ENCODE measurements around the gene GBX1.

Gene GBX1

DNA sequence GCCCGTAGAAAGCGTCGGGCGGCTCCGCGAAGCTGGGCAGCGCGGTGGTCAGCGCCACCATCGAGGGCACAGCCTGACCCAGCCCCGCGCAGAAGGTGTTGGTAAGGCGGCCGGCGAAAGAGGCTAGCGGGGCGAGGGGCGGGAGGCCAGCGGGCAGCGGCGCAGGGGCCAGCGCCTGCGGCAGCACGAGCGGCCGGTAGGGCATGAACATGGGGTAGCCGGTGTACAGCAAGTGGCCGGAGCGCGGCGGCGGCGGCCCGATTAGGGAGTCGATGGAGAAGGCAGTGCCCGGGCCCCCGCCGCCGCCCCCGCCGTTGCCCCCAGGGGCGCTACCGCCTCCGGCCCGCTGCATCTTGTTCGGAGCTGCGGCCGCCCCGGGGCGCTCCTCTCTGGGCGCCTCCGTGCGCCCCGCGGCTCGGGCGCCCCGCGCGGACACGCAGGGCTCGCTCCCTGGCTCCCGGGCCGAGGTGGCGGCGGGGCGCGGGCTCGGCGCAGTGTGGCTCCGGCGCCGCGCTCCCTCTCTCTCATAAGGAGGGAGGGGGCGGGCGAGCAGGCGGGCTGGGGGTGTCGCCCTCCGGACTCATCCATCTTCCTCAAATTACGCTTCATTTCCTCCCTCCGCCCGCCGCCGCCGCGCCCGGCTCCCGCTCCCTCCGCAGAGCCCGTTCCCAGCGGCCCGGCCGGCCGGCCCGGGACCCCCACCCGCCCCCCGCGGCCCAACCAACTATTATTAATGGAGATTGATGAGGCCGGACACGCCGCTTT, at the start of gene GBX1:
Gene GBX1, minus strand, starts transcription at position 498 of the 765 bp plus-strand sequence. Its CDS starts 146 bp downstream, at position 352.
- TF ChIP-seq, protein P1, sequence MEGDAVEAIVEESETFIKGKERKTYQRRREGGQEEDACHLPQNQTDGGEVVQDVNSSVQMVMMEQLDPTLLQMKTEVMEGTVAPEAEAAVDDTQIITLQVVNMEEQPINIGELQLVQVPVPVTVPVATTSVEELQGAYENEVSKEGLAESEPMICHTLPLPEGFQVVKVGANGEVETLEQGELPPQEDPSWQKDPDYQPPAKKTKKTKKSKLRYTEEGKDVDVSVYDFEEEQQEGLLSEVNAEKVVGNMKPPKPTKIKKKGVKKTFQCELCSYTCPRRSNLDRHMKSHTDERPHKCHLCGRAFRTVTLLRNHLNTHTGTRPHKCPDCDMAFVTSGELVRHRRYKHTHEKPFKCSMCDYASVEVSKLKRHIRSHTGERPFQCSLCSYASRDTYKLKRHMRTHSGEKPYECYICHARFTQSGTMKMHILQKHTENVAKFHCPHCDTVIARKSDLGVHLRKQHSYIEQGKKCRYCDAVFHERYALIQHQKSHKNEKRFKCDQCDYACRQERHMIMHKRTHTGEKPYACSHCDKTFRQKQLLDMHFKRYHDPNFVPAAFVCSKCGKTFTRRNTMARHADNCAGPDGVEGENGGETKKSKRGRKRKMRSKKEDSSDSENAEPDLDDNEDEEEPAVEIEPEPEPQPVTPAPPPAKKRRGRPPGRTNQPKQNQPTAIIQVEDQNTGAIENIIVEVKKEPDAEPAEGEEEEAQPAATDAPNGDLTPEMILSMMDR (conservative IDR thresholded peaks at IDR 0.05; ENCODE audit: low read depth): peak; percentile 21; the same call in 1 of the 2 replicates
- POLR2A ChIA-PET (ENCODE audit: low non-redundant PET): no interaction called here
- no peak within 1 kb of the TSS for H3K27ac ChIP-seq
- CTCF ChIA-PET: interaction anchor here (0.5 to 0.7 kb wide), 2 partner anchors 144 to 287 kb away, joined by 3 to 4 read pairs; no protein-coding TSS in a partner anchor
- no peak for DNase-seq (ENCODE audit: low spot score)

DNA sequence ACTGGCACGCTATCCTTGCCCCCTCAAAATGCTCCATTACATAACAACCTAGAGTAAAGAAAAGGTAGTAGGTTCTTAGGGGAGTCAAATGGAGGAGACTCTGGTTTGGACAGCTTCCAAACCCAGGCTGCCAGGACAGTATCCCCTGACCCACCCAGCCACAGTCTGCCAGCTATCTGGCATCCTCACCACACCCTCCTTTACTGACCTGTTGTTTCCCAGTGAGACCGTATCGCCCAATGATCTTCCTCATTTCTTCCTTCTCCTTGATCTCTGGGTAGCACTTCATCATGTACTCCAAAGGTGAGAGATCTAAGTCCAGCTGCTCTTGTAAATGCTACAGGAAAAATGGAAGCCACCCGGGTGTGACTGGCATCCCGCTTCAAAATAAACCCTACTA, 47.9 kb upstream of the GBX1 start:
- H3K27ac ChIP-seq: no peak overlapping the region
- POLR2A ChIA-PET (ENCODE audit: low non-redundant PET): no interaction called here
- CTCF ChIA-PET: no interaction called here
- no peak for DNase-seq (ENCODE audit: low spot score)
- TF ChIP-seq, protein P1 (conservative IDR thresholded peaks at IDR 0.05; ENCODE audit: low read depth): no peak

DNA sequence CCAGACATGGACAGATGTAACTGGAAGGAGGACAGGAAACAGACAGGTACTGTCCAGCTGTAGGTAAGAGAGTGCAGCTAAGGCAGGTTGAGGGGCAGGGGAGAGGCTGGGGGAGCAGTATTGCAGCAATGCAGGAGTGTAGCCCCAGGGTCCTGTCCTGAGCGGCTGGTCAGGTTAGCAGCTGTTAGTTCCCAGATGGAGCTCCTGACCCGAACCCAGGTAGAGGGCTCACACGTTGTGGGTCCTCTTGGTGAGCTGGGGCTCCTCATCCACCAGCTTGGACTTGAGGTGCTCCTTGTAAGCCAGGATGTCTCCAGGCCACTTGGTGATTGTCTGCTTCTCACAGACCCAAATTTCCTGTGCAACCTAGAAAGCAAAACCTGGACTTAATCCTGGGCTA, 46.3 kb upstream of the GBX1 start:
- TF ChIP-seq, protein P1 (conservative IDR thresholded peaks at IDR 0.05; ENCODE audit: low read depth): no peak
- no peak for DNase-seq (ENCODE audit: low spot score)
- peak overlapping the region; percentile 5; the same call in 1 of the 2 replicates for H3K27ac ChIP-seq
- ChIA-PET CTCF (no interaction called here), POLR2A (ENCODE audit: low non-redundant PET) (no interaction called here)

DNA sequence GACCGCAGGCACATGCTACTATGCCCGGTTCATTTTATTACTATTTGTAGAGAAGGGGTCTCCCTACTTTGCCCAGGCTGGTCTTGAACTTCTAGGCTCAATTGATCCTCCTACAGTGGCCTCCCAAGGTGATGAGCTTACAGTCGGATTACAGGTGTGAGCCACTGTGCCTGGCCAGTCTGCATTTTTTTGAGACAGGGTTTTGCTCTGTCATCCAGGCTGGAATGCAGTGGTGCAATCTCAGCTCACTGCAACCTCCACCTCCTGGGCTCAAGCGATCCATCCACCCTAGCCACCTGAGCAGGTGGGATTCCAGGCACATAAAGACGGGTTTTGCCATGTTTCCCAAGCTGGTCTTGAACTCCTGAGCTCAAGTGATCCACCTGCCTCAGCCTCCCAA, 45.1 kb upstream of the GBX1 start:
- CTCF ChIA-PET: no interaction called here
- POLR2A ChIA-PET (ENCODE audit: low non-redundant PET): no interaction called here
- TF ChIP-seq, protein P1 (conservative IDR thresholded peaks at IDR 0.05; ENCODE audit: low read depth): no peak
- no peak overlapping the region for H3K27ac ChIP-seq
- DNase-seq (ENCODE audit: low spot score): no peak

DNA sequence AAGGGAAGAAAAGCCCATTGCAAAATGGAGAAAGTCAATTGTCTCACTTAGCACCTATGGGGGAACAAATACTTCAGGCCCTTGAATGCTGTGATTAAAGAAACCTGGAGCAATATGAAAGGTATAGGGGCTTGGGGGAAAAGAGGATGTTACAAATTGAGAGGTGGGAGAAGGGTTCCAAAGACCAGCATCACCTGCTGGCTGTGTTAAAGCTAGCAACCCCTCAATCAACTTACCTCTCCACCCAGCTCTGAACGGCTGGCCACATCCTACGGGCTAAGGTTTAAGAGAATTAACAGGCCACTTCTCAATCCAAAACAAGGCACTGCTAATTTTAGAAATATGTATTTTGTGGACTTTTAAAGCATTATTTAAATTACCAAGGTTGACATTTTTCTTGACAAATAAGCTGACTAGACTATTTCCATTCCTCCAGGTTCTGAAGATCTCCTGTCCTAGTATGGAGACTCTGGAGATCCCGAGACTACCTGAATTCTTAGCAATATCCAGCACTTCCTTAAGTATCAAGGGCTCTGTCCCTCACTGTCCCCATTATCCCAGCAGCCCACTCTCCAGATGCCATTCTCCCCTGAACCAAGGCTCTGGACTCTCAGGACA, 43.8 kb upstream of the GBX1 start:
- DNase-seq (ENCODE audit: low spot score): no peak
- POLR2A ChIA-PET (ENCODE audit: low non-redundant PET): no interaction called here
- TF ChIP-seq, protein P1 (conservative IDR thresholded peaks at IDR 0.05; ENCODE audit: low read depth): no peak
- CTCF ChIA-PET: no interaction called here
- no peak overlapping the region for H3K27ac ChIP-seq

DNA sequence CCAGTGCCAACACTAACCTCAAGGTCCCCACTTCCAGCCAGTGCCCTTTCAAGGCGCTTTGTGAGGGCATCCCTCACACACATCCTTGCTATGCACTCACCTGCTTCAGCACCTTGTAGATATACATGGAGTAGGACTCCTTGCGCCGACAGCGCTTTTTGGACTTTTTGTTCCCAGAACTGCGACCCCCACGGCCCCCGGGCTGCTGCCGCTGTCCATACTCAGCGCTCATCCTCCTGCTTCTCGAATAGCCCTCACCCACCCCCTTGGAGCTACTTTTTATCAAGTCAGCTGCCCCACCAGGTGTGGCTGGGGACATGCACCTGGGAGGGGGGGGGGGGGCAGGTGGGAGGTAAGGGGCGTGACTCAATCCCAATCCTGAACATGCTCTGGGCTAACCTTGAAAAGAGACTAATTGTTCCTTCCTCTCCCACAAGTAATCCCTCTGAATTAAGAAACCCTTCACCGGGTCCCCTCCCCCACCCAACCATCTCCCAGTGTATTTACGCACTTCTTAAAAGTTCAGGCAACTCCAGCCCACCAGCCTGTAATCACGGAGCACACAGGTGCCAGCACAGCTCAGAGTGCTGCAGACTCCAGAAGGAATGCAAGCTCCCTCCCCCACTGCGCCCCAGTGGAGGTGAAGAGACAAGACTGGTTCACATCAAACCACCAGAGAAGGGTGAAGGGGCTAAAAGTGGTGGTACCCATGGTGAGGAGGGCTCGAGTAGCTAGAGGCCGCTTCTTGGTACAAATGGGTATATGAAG, 42.8 kb upstream of the GBX1 start, which contains the start of gene H2BK1:
Gene H2BK1, minus strand, starts transcription at position 402 of the 768 bp plus-strand sequence. Its CDS starts 170 bp downstream, at position 232.
- TF ChIP-seq, protein P1 (conservative IDR thresholded peaks at IDR 0.05; ENCODE audit: low read depth): no peak
- no peak within 1 kb of the TSS for H3K27ac ChIP-seq
- CTCF ChIA-PET: interaction anchor here (0.6 kb wide), 1 partner anchor 328 kb away, joined by 3 read pairs; no protein-coding TSS in a partner anchor
- DNase-seq (ENCODE audit: low spot score): no peak
- POLR2A ChIA-PET (ENCODE audit: low non-redundant PET): no interaction called here

All from RWPE1 (cell line).